Transverse colon (tissue), 4 donors: Measurements from ENCODE around the gene CAPRIN1.

Source experiments
- EP300 ChIP-seq: sonication (generic); formaldehyde crosslinking; IDR thresholded peaks from one replicate; pipeline ENCODE4 v1.6.1; 2017; ENCODE audit warnings: antibody characterized with exemption, low read depth
- POLR2A ChIP-seq: fragments of 450-650 bp; IDR thresholded peaks from one replicate; pipeline ENCODE4 v1.6.1; 2016; ENCODE audit warnings: antibody characterized with exemption, mild to moderate bottlenecking, moderate library complexity
- POLR2AphosphoS5 ChIP-seq, 3 donors: sonication (generic); formaldehyde crosslinking; IDR thresholded peaks; one replicate each; pipeline ENCODE4 v1.6.1; 2016; ENCODE audit warnings: antibody characterized with exemption in 3 of 3
- TF ChIP-seq, protein P1 (sequence below), 5 experiments: fragments of 200-600 bp in 3 of 5; fragments of 450-650 bp in 2 of 5; sonication (generic) in 3 of 5; IDR thresholded peaks; 1 replicate in 2 of 5; 2 replicates in 3 of 5; pipeline ENCODE4 v1.5.1; 2016 to 2017; ENCODE audit warnings: antibody characterized with exemption in 5 of 5, inconsistent platforms in 3 of 5, mild to moderate bottlenecking in 2 of 5, moderate library complexity in 1 of 5

- no peak for TF ChIP-seq POLR2A
- TF ChIP-seq, protein P1, sequence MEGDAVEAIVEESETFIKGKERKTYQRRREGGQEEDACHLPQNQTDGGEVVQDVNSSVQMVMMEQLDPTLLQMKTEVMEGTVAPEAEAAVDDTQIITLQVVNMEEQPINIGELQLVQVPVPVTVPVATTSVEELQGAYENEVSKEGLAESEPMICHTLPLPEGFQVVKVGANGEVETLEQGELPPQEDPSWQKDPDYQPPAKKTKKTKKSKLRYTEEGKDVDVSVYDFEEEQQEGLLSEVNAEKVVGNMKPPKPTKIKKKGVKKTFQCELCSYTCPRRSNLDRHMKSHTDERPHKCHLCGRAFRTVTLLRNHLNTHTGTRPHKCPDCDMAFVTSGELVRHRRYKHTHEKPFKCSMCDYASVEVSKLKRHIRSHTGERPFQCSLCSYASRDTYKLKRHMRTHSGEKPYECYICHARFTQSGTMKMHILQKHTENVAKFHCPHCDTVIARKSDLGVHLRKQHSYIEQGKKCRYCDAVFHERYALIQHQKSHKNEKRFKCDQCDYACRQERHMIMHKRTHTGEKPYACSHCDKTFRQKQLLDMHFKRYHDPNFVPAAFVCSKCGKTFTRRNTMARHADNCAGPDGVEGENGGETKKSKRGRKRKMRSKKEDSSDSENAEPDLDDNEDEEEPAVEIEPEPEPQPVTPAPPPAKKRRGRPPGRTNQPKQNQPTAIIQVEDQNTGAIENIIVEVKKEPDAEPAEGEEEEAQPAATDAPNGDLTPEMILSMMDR (IDR thresholded peaks at IDR 0.05) = no peak
- TF ChIP-seq POLR2AphosphoS5 (IDR thresholded peaks at IDR 0.05) = no peak
- TF ChIP-seq EP300 = no peak
Measured at GRCh38 chr11:34146866-34147265, 95.3 kb downstream of the CAPRIN1 start.
